ENCODE results near the gene MBTD1. TPM values are rescaled to one million over a fixed set of nuclear protein-coding genes. Genes with fewer than 3 reads are reported as not detected.

MBTD1 gene
- polyA plus RNA-seq, 3 donors = 47.6 to 61.2 (median 54.4) TPM

Other genes with a start within 250 kb of the MBTD1 start
- 100 to 1,000 TPM in 2 of 3 donors, 10 to 100 TPM in 1; 97.0 to 129 (median 103) TPM for gene SPAG9, start 139.2 kb downstream of the MBTD1 start, polyA plus RNA-seq (ENCODE audit: insufficient read length in 3 of 3)
- 10 to 100 TPM; 68.1 to 76.2 (median 71.0) TPM for gene NME1, start 106.5 kb downstream of the MBTD1 start, polyA plus RNA-seq (ENCODE audit: insufficient read length in 3 of 3)
- 100 to 1,000 TPM; 221 to 288 (median 268) TPM for gene NME2, start 93.6 kb downstream of the MBTD1 start, polyA plus RNA-seq (ENCODE audit: insufficient read length in 3 of 3)
- gene UTP18, start 497 bp upstream of the MBTD1 start, polyA plus RNA-seq (ENCODE audit: insufficient read length in 3 of 3) = 10 to 100 TPM; 43.9 to 63.7 (median 47.4) TPM

All from renal cortex interstitium (tissue), 3 donors.